ENCODE data around the gene ST6GAL1.
A peak's percentile ranks its signal among the peaks of the same experiment; 100 is the strongest.
"Not testable (repeated sequence)": the region's sequence is repeated elsewhere in the genome, so short reads cannot be mapped to it uniquely, and the experiment has no call there.

Gene ST6GAL1

GRCh38 chr3:187044206-187044605 is 113.9 kb downstream of the ST6GAL1 start:
- DNase-seq (ENCODE audit: low spot score), result peak; percentile 66
- TF ChIP-seq CTCF (IDR thresholded peaks at IDR 0.05; ENCODE audit: extremely low read depth, missing control alignments), result no peak

DNA sequence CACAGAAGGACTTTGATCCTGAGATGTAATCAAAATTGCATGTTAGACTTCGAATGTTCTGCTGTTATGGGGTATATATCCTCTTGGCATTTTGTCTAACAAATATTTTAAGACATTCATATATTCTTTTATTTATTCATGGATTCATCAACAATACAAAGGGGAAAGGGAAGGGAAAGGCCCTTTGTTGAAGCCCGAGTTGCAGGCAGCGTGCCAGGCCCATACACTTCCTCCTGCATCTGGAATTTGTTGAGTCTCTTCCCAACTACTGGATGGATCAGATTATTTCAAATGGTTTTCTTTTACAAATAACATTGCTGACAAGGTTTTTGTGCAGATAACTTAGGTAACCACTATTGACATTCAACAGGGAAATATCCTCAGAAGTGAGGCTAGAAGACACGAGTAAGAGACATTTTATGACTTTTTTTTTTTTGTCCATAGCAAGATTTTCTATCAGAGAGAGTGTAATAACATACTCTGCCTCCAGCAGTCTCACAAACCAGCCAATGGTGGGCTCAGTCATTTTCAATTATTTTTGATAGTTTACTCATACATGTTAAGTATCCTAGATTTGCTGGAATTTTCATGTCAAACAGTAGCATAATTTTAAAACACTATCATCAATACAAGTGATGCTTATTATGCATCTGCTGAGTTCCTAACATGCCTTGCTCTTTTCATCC is 114.7 kb downstream of the ST6GAL1 start:
- TF ChIP-seq CTCF (IDR thresholded peaks at IDR 0.05; ENCODE audit: extremely low read depth, missing control alignments), result no peak
- DNase-seq (ENCODE audit: low spot score), result no peak

- TF ChIP-seq CTCF (IDR thresholded peaks at IDR 0.05; ENCODE audit: extremely low read depth, missing control alignments), result no peak
- DNase-seq (ENCODE audit: low spot score), result no peak
Measured at GRCh38 chr3:187046033-187046432, 115.7 kb downstream of the ST6GAL1 start.

- TF ChIP-seq CTCF (IDR thresholded peaks at IDR 0.05; ENCODE audit: extremely low read depth, missing control alignments), result no peak
- no peak for DNase-seq (ENCODE audit: low spot score)
Measured at GRCh38 chr3:187049462-187050101, 119.3 kb downstream of the ST6GAL1 start.

DNA sequence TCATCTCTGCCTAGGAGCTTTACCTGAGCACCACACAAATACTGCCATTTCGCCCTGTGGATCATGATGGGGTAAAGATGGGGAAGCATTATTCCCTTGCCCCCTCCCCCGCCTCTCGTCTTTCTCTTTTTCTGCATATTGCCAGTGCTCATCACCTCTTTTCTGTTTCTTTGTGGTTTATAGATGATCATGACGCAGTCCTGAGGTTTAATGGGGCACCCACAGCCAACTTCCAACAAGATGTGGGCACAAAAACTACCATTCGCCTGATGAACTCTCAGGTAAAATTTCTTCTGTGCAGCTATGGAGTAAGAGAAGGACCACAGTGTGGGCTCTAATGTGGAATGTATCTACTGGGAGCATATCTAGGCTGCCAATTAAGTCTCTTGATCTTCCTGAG is 120.7 kb downstream of the ST6GAL1 start:
- no peak for TF ChIP-seq CTCF (IDR thresholded peaks at IDR 0.05; ENCODE audit: extremely low read depth, missing control alignments)
- DNase-seq (ENCODE audit: low spot score), result no peak

DNA sequence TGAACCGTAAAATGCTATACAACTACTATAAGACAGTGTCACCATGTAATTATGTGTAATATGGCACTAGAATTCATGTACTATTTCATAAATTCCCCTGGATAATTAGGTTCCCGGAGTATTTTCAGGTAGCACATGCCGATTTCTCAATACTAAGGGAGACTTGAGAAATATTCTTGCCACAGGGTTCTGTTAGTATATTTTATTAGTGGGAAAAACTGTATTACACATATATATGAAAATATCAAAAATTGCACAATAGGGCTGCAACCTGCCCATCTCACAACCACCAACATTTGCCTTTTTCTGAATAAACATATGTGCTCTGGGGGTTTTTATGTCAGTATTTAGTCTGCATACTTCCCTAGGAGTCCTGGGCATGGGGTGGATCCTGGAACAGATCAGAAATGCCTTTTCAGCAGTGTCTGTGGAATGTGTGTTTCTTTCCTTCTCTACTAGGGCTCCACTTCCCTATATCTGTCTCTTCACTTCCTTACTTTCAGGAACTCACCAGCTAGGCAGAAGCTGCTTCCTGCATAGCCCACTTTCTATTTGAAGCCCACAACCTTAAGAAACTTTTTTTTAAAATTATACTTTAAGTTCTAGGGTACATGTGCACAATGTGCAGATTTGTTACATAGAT is 121.5 kb downstream of the ST6GAL1 start:
- TF ChIP-seq CTCF (IDR thresholded peaks at IDR 0.05; ENCODE audit: extremely low read depth, missing control alignments), result no peak
- DNase-seq (ENCODE audit: low spot score), result no peak

DNA sequence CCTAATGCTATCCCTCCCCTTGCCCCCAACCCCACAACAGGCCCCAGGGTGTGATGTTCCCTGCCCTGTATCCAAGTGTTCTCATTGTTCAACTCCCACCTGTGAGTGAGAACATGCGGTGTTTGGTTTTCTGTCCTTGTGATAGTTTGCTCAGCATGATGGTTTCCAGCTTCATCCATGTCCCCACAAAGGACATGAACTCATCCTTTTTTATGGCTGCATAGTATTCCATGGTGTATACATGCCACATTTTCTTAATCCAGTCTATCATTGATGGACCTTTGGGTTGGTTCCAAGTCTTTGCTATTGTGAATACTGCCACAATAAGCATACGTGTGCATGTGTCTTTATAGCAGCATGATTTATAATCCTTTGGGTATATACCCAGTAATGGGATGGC is 122.1 kb downstream of the ST6GAL1 start:
- DNase-seq (ENCODE audit: low spot score), result not testable (repeated sequence)

DNA sequence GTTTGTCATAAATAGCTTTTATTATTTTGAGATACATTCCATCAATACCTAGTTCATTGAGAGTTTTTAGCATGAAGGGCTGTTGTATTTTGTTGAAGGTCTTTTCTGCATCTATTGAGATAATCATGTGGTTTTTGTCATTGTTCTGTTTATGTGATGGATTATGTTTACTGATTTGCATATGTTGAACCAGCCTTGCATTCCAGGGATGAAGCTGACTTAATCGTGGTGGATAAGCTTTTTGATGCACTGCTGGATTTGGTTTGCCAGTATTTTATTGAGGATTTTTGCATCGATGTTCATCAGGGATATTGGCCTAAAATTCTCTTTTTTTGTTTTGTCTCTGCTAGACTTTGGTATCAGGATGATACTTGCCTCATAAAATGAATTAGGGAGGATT is 124.1 kb downstream of the ST6GAL1 start:
- DNase-seq (ENCODE audit: low spot score), result not testable (repeated sequence)

DNA sequence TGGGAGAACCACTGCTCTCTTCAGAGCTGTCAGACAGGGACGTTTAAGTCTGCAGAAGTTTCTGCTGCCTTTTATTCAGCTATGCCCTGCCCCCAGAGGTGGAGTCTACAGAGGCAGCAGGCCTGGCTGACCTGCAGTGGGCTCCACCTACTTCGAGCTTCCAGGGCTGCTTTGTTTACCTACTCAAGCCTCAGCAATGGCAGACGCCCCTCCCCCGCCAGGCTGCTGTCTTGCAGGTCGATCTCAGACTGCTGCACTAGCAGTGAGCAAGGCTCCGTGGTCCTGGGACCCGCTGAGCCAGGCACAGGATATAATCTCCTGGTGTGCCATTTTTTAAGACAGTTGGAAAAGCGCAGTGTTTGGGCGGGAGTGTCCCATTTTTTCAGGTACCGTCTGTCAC is 127.5 kb downstream of the ST6GAL1 start:
- DNase-seq (ENCODE audit: low spot score), result not testable (repeated sequence)
